Measurements from ENCODE around the gene VGF.

GRCh38 chr7:101169110-101169837, 3.9 kb upstream of the VGF start:
- TF ChIP-seq CTCF (IDR thresholded peaks at IDR 0.05; ENCODE audit: insufficient read depth, low read depth, low read length), result no peak
- no peak for TF ChIP-seq EZH2 (IDR thresholded peaks at IDR 0.05; ENCODE audit: insufficient read depth, low read length)

All from astrocyte (in vitro differentiated cells and primary cell).